Parathyroid adenoma (tissue), 2 donors: Measurements from ENCODE around the gene ATP5F1E.

Source experiments
- H2AFZ ChIP-seq: fragments of 300-600 bp; sonication (generic); one replicate; pipeline ENCODE4 v1.7.0; 2017; ENCODE audit warnings: antibody characterized with exemption, mild to moderate bottlenecking
- H3K27ac ChIP-seq: fragments of 300-600 bp; sonication (generic); one replicate; pipeline ENCODE4 v1.7.0; 2017
- H3K27me3 ChIP-seq: fragments of 300-600 bp; sonication (generic); one replicate; pipeline ENCODE4 v1.7.0; 2017; ENCODE audit warnings: low read length; ENCODE audit not compliant: control insufficient read depth, insufficient read depth
- H3K36me3 ChIP-seq: fragments of 300-600 bp; sonication (generic); one replicate; pipeline ENCODE4 v1.7.0; 2017; ENCODE audit warnings: low read length; ENCODE audit not compliant: control insufficient read depth, insufficient read depth
- H3K4me1 ChIP-seq: fragments of 300-600 bp; sonication (generic); one replicate; pipeline ENCODE4 v1.7.0; 2017; ENCODE audit warnings: control low read depth
- H3K4me2 ChIP-seq: fragments of 300-600 bp; sonication (generic); one replicate; pipeline ENCODE4 v1.7.0; 2017; ENCODE audit warnings: low read length
- H3K4me3 ChIP-seq: fragments of 300-600 bp; sonication (generic); one replicate; pipeline ENCODE4 v1.7.0; 2017; ENCODE audit warnings: low read depth, low read length
- H3K79me2 ChIP-seq: fragments of 300-600 bp; sonication (generic); one replicate; pipeline ENCODE4 v1.7.0; 2017; ENCODE audit warnings: control low read depth
- H3K9ac ChIP-seq: fragments of 300-600 bp; sonication (generic); one replicate; pipeline ENCODE4 v1.7.0; 2017; ENCODE audit warnings: mild to moderate bottlenecking
- H3K9me3 ChIP-seq: fragments of 300-600 bp; sonication (generic); one replicate; pipeline ENCODE4 v1.7.0; 2017; ENCODE audit warnings: low read length; ENCODE audit not compliant: control insufficient read depth
- TF ChIP-seq, protein P1 (sequence below): fragments of 300-600 bp; sonication (generic); IDR thresholded peaks from one replicate; pipeline ENCODE4 v1.7.0; 2017; ENCODE audit warnings: antibody characterized with exemption, mild to moderate bottlenecking
- donor health status: primary hyperparathyroidism.

Gene ATP5F1E

DNA sequence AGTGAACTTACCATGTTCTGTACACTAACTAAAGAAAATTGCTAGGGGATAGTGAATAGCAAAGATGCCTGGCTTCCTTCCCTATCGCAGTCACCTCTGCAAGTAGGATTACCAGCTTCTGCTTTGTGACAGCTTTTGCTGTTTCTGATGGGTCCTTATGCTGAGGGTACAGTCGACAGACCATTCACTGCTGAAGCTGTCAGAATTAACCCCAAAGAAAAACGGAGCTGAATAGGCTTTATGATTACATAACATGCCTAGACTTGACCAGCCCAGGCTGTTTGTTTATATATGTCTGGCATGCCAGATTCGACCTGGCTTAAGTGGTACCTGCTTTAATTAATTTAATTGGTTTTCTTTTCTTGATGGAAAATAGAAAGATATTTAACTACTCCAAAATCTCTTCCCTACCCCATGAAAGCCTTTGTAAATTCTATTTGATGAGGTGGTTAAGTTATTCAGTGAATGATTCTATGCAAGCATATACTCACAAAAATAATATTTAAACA is 32.1 kb upstream of the ATP5F1E start:
- no peaks in the 10 kb centered on the region for H3K79me2 ChIP-seq
- no peaks in the 10 kb centered on the region for H3K27me3 ChIP-seq
- no peak overlapping the region for H3K4me2 ChIP-seq
- H3K9ac ChIP-seq, result no peak overlapping the region
- no peak overlapping the region for H3K27ac ChIP-seq
- no peak overlapping the region for H3K4me3 ChIP-seq
- TF ChIP-seq, protein P1, sequence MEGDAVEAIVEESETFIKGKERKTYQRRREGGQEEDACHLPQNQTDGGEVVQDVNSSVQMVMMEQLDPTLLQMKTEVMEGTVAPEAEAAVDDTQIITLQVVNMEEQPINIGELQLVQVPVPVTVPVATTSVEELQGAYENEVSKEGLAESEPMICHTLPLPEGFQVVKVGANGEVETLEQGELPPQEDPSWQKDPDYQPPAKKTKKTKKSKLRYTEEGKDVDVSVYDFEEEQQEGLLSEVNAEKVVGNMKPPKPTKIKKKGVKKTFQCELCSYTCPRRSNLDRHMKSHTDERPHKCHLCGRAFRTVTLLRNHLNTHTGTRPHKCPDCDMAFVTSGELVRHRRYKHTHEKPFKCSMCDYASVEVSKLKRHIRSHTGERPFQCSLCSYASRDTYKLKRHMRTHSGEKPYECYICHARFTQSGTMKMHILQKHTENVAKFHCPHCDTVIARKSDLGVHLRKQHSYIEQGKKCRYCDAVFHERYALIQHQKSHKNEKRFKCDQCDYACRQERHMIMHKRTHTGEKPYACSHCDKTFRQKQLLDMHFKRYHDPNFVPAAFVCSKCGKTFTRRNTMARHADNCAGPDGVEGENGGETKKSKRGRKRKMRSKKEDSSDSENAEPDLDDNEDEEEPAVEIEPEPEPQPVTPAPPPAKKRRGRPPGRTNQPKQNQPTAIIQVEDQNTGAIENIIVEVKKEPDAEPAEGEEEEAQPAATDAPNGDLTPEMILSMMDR, result no peak
- H3K9me3 ChIP-seq, result no peaks in the 10 kb centered on the region
- H3K36me3 ChIP-seq, result no peaks in the 10 kb centered on the region
- no peak overlapping the region for H2AFZ ChIP-seq
- no peaks in the 10 kb centered on the region for H3K4me1 ChIP-seq

DNA sequence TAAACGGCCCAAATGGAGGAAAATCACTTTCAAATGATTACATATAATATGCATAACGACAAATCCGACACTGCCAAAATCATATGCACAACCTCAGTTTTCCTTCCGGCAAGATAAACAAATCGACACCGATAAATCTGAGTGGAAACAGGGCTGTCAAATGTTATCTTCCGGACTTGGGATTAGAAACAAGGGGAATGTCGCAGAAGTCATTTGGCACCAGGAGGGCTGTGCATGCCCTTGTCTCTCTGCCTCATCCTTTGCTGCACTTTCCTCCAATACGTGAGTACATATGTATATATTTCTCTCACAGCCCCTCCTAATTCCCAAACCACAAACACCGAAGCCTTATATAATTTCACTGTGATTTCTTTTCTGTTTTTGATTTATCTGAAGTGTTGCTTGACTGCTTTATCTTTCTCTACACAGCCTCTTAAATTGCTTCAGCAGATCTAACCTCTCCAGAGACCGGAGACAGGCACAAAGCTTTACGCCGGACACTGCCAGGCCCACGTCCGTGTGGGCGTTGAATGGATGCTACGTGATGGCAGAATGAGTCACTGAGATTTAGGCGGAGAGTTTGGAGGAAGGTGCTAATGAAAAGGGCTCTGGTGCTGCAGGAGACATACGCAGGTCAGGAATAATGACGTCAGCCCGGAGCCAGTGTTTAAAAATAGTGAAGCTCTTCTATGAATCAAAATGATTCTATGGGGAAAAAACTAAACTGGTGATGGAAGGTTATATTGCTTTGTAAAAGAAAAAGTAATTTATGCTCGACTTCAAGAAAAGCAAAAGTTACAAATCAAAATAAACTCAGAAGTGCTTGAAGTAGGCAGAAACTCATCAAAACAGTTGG is 31.5 kb upstream of the ATP5F1E start:
- no peak overlapping the region for H2AFZ ChIP-seq
- H3K4me1 ChIP-seq, result no peaks in the 10 kb centered on the region
- no peak overlapping the region for H3K4me3 ChIP-seq
- TF ChIP-seq, protein P1, result no peak
- H3K36me3 ChIP-seq, result no peaks in the 10 kb centered on the region
- H3K79me2 ChIP-seq, result no peaks in the 10 kb centered on the region
- no peaks in the 10 kb centered on the region for H3K27me3 ChIP-seq
- H3K9me3 ChIP-seq, result no peaks in the 10 kb centered on the region
- H3K4me2 ChIP-seq, result no peak overlapping the region
- H3K9ac ChIP-seq, result no peak overlapping the region
- no peak overlapping the region for H3K27ac ChIP-seq

DNA sequence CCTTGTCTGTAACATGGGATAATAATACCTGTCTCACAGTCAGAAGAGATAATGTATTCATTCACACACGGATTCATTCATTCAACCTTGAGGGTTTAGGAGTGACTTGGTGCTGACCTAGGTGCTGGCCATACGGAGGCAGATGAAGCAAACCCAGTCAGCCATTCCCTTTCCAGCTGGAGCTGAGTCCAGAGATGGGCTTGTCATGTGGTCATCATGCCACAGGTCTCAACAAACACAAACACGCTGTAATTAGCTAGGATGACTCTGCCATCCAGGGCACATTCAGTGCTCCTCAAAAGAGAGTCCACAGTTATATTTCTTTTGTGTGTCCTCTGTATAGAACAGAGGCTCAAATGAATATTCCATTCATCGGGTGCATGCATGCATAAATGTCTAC is 29.9 kb upstream of the ATP5F1E start:
- TF ChIP-seq, protein P1, result no peak
- no peaks in the 10 kb centered on the region for H3K9me3 ChIP-seq
- no peaks in the 10 kb centered on the region for H3K4me1 ChIP-seq

DNA sequence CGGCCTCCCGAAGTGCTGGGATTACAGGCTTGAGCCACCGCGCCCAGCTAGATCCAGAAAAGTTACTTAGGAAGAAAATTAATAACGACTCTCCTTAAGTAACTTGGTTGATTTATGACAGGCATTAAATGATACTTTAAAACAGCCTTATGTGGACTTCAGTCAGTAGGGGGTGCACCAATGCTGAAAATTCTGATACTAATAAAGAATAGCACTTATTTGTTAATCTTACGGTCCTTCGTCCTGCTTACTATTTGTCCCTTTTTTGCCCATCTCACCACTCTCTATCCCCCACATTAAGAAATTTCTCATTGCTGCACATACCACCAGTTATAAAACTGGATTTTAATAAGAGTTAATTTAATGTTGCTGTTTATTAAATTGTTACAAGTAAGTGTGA is 23.2 kb upstream of the ATP5F1E start:
- no peaks in the 10 kb centered on the region for H3K4me1 ChIP-seq

More for the DNA sequence above, 29.9 kb upstream of the ATP5F1E start:
- H3K36me3 ChIP-seq, result no peaks in the 10 kb centered on the region
- H3K27ac ChIP-seq, result no peak overlapping the region
- no peaks in the 10 kb centered on the region for H3K79me2 ChIP-seq
- no peak overlapping the region for H2AFZ ChIP-seq
- H3K27me3 ChIP-seq, result no peaks in the 10 kb centered on the region
- no peak overlapping the region for H3K9ac ChIP-seq
- H3K4me2 ChIP-seq, result no peak overlapping the region
- H3K4me3 ChIP-seq, result no peak overlapping the region

More for the DNA sequence above, 23.2 kb upstream of the ATP5F1E start:
- H3K9ac ChIP-seq, result no peak overlapping the region
- H3K4me3 ChIP-seq, result no peak overlapping the region
- H3K4me2 ChIP-seq, result no peak overlapping the region
- no peaks in the 10 kb centered on the region for H3K36me3 ChIP-seq
- no peaks in the 10 kb centered on the region for H3K79me2 ChIP-seq
- TF ChIP-seq, protein P1, result peak; percentile 6
- no peak overlapping the region for H3K27ac ChIP-seq
- H2AFZ ChIP-seq, result no peak overlapping the region
- no peaks in the 10 kb centered on the region for H3K9me3 ChIP-seq
- no peaks in the 10 kb centered on the region for H3K27me3 ChIP-seq
